K562 (cell line): Measurements from ENCODE around the gene DUS1L. TPM values are rescaled to one million over a fixed set of nuclear protein-coding genes. Genes with fewer than 3 reads are reported as not detected.

Experiments
- ELF1 ChIP-seq: fragments of 200-800 bp; sonication (Bioruptor generic); IDR thresholded peaks from 2 replicates; pipeline ENCODE4 v1.6.1; 2016; ENCODE audit warnings: missing genetic modification characterization, missing compliant biosample characterization
- ESRRB ChIP-seq: fragments of 250-450 bp; sonication (Bioruptor Pico); IDR thresholded peaks from 2 replicates; pipeline ENCODE4 v1.5.0; 2020; ENCODE audit warnings: mild to moderate bottlenecking, moderate library complexity, borderline replicate concordance
- HDAC8 ChIP-seq: fragments of 450-650 bp; IDR thresholded peaks from 2 replicates; pipeline ENCODE4 v1.6.1; 2016; ENCODE audit warnings: mild to moderate bottlenecking, missing genetic modification characterization, moderate library complexity, missing compliant biosample characterization
- JUNB ChIP-seq: fragments of 450-650 bp; formaldehyde crosslinking; conservative IDR thresholded peaks from 2 replicates; pipeline ENCODE4 v1.4.0; 2020; ENCODE audit warnings: mild to moderate bottlenecking
- KAT8 ChIP-seq: fragments of 450-650 bp; IDR thresholded peaks from 2 replicates; pipeline ENCODE4 v1.6.1; 2016; ENCODE audit warnings: low read depth, mild to moderate bottlenecking
- MYC ChIP-seq, 2 experiments: fragments of 250-450 bp in 1 of 2; sonication (Bioruptor Pico) in 1 of 2; IDR thresholded peaks; 2 replicates each; pipeline versions ENCODE4 v1.5.1 to v1.6.1; 2012 to 2021; ENCODE audit warnings: low read depth in 2 of 2, borderline replicate concordance in 1 of 2, improper control_type of control experiment in 1 of 2, low read length in 1 of 2, mild to moderate bottlenecking in 1 of 2, moderate library complexity in 1 of 2
- NFIC ChIP-seq: fragments of 450-650 bp; IDR thresholded peaks from 2 replicates; pipeline ENCODE4 v1.6.1; 2017; ENCODE audit warnings: mild to moderate bottlenecking, inconsistent platforms
- PHF21A ChIP-seq: fragments of 450-650 bp; IDR thresholded peaks from 2 replicates; pipeline ENCODE4 v1.6.1; 2017; ENCODE audit warnings: low read depth, borderline replicate concordance
- TCFL5 ChIP-seq: fragments of 250-450 bp; sonication (Bioruptor Pico); conservative IDR thresholded peaks from 2 replicates; pipeline ENCODE4 v1.6.1; 2021; ENCODE audit warnings: mild to moderate bottlenecking, moderate library complexity, matching md5 sums
- ZC3H11A ChIP-seq: IDR thresholded peaks from 2 replicates; pipeline ENCODE4 v1.6.1; 2012; ENCODE audit warnings: low read depth, low read length, improper control_type of control experiment
- ZNF239 ChIP-seq: fragments of 250-450 bp; sonication (Bioruptor Pico); IDR thresholded peaks from 2 replicates; pipeline ENCODE4 v1.4.0; 2020; ENCODE audit warnings: mild to moderate bottlenecking
- polyA plus RNA-seq, 8 experiments: library from polyadenylated mRNA; depleted of rRNA in 4 of 8; stranded (reverse) in 5 of 8; unstranded in 3 of 8; fragments of >200 nt; fragmentation: Nextera tagmentation in 2 of 8; fragmentation: Illumina TruSeq in 1 of 8; extraction: Ambion mirVana in 2 of 8; extraction: Trizol in 1 of 8; gene quantifications; 2 replicates each; pipeline versions ENCODE4 v1.2.1 to v1.2.3, GENCODE V29; 2011 to 2014; ENCODE audit warnings: inconsistent platforms in 1 of 8, missing spikeins in 1 of 8
- total RNA-seq, 7 experiments: library from RNA; depleted of rRNA in 6 of 7; stranded (reverse); fragments of >200 nt in 6 of 7; fragmentation: Illumina TruSeq in 2 of 7; extraction: Trizol in 2 of 7; gene quantifications; 2 replicates each; pipeline versions ENCODE4 v1.2.1 to v1.2.3, GENCODE V29; 2011 to 2021; ENCODE audit warnings: low replicate concordance in 1 of 7
- TF ChIP-seq, protein P1 (sequence below): fragments of 200-600 bp; sonication (generic); IDR thresholded peaks from one replicate; pipeline ENCODE4 v1.6.1; 2012; ENCODE audit warnings: mild to moderate bottlenecking, low read depth, low read length, inconsistent platforms
- TF ChIP-seq, protein P2 (sequence below): fragments of 250-450 bp; sonication (Bioruptor Pico); IDR thresholded peaks from 2 replicates; pipeline ENCODE4 v1.5.0; 2021
- TF ChIP-seq, protein P3 (sequence below): sonication (generic); formaldehyde crosslinking; IDR thresholded peaks from 2 replicates; pipeline ENCODE4 v1.8.0; 2022; ENCODE audit warnings: mild to moderate bottlenecking, missing genetic modification reagents

Gene DUS1L
- total and polyA plus RNA-seq, 9 of the 15 experiments (the other 6 are each of a cell fraction or from before 2014, with no cell fraction given) = 7.8 to 210 (median 83.9) TPM

DNA sequence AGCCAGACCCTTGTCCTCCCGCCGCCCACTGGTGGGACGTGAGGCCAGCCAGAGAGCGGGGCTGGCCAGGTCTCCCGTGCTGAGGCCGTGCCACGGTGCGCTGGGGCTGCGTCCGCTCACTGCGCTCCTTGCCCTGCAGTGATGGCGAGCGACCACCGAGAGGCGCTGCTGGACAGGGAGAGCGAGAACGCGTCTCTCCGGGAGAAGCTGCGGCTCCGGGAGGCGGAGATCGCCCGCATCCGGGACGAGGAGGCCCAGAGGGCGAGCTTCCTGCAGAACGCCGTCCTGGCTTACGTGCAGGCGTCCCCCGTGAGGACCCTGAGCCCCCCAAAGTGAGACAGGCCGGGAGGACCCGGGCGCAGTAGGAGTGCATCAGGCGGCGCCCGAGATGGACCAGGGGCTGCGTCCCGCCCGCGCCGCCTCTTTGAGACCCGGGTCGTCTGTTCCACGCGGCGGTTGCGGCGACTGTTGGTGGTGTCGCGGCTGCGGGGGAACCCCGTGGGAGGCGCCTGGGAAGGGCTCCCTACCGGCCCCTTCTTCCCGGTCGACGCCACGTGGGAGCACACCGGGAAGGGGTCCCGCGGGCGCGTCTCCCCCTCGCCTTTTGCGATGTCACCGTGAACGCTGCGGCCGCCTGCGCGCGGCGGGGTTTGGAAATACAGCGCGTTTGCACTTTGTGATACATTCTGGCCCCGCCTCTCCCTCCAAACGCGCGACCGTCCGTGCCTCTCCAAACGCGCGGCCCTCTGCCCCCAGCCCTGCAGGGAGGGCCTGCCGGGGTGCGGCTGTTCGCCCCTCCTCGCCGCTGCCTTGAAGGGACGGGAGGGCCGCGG lies 34.9 kb downstream of the DUS1L start (continued):
- TF ChIP-seq ELF1 (tag) = peak; percentile 26; the same call in 1 of the 2 replicates
- no peak for TF ChIP-seq TCFL5
- TF ChIP-seq MYC (IDR thresholded peaks at IDR 0.05; ENCODE audit: low read depth, low read length) = peak; percentile 20; the same call in 1 of the 2 replicates
- peak; percentile 91; the same call in 1 of the 2 replicates for TF ChIP-seq MYC (CRISPR knock-in tag; IDR thresholded peaks at IDR 0.05; ENCODE audit: borderline replicate concordance, low read depth)
- TF ChIP-seq HDAC8 (tag) = no peak
- no peak for TF ChIP-seq ZNF239 (CRISPR knock-in tag)
- TF ChIP-seq KAT8 = no peak
- no peak for TF ChIP-seq ZC3H11A
- no peak for TF ChIP-seq ESRRB
- TF ChIP-seq NFIC = peak; percentile 42; the same call in 1 of the 2 replicates
- TF ChIP-seq, protein P1, sequence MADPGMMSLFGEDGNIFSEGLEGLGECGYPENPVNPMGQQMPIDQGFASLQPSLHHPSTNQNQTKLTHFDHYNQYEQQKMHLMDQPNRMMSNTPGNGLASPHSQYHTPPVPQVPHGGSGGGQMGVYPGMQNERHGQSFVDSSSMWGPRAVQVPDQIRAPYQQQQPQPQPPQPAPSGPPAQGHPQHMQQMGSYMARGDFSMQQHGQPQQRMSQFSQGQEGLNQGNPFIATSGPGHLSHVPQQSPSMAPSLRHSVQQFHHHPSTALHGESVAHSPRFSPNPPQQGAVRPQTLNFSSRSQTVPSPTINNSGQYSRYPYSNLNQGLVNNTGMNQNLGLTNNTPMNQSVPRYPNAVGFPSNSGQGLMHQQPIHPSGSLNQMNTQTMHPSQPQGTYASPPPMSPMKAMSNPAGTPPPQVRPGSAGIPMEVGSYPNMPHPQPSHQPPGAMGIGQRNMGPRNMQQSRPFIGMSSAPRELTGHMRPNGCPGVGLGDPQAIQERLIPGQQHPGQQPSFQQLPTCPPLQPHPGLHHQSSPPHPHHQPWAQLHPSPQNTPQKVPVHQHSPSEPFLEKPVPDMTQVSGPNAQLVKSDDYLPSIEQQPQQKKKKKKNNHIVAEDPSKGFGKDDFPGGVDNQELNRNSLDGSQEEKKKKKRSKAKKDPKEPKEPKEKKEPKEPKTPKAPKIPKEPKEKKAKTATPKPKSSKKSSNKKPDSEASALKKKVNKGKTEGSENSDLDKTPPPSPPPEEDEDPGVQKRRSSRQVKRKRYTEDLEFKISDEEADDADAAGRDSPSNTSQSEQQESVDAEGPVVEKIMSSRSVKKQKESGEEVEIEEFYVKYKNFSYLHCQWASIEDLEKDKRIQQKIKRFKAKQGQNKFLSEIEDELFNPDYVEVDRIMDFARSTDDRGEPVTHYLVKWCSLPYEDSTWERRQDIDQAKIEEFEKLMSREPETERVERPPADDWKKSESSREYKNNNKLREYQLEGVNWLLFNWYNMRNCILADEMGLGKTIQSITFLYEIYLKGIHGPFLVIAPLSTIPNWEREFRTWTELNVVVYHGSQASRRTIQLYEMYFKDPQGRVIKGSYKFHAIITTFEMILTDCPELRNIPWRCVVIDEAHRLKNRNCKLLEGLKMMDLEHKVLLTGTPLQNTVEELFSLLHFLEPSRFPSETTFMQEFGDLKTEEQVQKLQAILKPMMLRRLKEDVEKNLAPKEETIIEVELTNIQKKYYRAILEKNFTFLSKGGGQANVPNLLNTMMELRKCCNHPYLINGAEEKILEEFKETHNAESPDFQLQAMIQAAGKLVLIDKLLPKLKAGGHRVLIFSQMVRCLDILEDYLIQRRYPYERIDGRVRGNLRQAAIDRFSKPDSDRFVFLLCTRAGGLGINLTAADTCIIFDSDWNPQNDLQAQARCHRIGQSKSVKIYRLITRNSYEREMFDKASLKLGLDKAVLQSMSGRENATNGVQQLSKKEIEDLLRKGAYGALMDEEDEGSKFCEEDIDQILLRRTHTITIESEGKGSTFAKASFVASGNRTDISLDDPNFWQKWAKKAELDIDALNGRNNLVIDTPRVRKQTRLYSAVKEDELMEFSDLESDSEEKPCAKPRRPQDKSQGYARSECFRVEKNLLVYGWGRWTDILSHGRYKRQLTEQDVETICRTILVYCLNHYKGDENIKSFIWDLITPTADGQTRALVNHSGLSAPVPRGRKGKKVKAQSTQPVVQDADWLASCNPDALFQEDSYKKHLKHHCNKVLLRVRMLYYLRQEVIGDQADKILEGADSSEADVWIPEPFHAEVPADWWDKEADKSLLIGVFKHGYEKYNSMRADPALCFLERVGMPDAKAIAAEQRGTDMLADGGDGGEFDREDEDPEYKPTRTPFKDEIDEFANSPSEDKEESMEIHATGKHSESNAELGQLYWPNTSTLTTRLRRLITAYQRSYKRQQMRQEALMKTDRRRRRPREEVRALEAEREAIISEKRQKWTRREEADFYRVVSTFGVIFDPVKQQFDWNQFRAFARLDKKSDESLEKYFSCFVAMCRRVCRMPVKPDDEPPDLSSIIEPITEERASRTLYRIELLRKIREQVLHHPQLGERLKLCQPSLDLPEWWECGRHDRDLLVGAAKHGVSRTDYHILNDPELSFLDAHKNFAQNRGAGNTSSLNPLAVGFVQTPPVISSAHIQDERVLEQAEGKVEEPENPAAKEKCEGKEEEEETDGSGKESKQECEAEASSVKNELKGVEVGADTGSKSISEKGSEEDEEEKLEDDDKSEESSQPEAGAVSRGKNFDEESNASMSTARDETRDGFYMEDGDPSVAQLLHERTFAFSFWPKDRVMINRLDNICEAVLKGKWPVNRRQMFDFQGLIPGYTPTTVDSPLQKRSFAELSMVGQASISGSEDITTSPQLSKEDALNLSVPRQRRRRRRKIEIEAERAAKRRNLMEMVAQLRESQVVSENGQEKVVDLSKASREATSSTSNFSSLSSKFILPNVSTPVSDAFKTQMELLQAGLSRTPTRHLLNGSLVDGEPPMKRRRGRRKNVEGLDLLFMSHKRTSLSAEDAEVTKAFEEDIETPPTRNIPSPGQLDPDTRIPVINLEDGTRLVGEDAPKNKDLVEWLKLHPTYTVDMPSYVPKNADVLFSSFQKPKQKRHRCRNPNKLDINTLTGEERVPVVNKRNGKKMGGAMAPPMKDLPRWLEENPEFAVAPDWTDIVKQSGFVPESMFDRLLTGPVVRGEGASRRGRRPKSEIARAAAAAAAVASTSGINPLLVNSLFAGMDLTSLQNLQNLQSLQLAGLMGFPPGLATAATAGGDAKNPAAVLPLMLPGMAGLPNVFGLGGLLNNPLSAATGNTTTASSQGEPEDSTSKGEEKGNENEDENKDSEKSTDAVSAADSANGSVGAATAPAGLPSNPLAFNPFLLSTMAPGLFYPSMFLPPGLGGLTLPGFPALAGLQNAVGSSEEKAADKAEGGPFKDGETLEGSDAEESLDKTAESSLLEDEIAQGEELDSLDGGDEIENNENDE = no peak
- no peak for TF ChIP-seq JUNB (CRISPR knock-in tag)
- TF ChIP-seq, protein P2, sequence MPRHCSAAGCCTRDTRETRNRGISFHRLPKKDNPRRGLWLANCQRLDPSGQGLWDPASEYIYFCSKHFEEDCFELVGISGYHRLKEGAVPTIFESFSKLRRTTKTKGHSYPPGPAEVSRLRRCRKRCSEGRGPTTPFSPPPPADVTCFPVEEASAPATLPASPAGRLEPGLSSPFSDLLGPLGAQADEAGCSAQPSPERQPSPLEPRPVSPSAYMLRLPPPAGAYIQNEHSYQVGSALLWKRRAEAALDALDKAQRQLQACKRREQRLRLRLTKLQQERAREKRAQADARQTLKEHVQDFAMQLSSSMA (CRISPR knock-in tag) = no peak
- TF ChIP-seq, protein P3, sequence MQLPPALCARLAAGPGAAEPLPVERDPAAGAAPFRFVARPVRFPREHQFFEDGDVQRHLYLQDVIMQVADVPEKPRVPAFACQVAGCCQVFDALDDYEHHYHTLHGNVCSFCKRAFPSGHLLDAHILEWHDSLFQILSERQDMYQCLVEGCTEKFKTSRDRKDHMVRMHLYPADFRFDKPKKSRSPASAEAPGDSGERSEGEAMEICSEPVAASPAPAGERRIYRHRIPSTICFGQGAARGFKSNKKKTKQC (CRISPR knock-in tag) = peak; percentile 59; the same call in 1 of the 2 replicates
- TF ChIP-seq PHF21A = no peak
